ENCODE results near the gene RAPGEF1. TPM values are rescaled to one million over a fixed set of nuclear protein-coding genes. Genes with fewer than 3 reads are reported as not detected.
A peak's percentile ranks its signal among the peaks of the same experiment; 100 is the strongest.

Gene RAPGEF1
- total RNA-seq, 4 donors from 2014 or later = 13.1 to 73.7 (median 26.2) TPM

DNA sequence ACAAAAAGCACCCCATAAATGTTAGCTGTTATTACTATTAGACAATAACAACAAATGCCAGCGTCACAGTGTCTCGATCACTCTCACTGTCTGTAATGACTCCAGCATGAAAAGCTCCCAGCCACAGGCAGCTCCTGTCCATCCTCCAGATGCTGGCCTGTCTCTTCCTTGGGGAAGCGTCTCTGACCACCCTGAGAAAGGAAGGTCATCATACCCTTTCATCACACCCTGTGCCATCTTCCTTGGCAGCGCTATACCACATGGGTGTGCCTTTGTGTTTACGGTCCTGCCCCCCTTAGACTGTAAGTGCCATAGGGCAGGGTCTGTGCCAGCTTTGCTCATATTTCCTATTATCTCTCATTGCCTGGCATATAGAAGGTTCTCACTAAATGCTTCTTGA lies 104.0 kb downstream of the RAPGEF1 start:
- TF ChIP-seq POLR2A (IDR thresholded peaks at IDR 0.05) = no peak
- TF ChIP-seq, protein P1, sequence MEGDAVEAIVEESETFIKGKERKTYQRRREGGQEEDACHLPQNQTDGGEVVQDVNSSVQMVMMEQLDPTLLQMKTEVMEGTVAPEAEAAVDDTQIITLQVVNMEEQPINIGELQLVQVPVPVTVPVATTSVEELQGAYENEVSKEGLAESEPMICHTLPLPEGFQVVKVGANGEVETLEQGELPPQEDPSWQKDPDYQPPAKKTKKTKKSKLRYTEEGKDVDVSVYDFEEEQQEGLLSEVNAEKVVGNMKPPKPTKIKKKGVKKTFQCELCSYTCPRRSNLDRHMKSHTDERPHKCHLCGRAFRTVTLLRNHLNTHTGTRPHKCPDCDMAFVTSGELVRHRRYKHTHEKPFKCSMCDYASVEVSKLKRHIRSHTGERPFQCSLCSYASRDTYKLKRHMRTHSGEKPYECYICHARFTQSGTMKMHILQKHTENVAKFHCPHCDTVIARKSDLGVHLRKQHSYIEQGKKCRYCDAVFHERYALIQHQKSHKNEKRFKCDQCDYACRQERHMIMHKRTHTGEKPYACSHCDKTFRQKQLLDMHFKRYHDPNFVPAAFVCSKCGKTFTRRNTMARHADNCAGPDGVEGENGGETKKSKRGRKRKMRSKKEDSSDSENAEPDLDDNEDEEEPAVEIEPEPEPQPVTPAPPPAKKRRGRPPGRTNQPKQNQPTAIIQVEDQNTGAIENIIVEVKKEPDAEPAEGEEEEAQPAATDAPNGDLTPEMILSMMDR (IDR thresholded peaks at IDR 0.05) = no peak
- Histone ChIP-seq H3K27me3 (no peaks in the 10 kb centered on the region), H3K4me3 (no peak overlapping the region), H3K27ac (peak overlapping the region; percentile 86 to 95), H3K4me1 (peaks cover 0 to 8% of the 10 kb centered on the region in 2 donors), H3K9me3 (no peaks in the 10 kb centered on the region), H3K36me3 (no peaks in the 10 kb centered on the region)
- DNase-seq = no peak
- intact Hi-C loops (cut with DNase I; ENCODE audit: low total_unique reads) = no loop called here

GRCh38 chr9:131635285-131635684 lies 104.6 kb downstream of the RAPGEF1 start:
- Histone ChIP-seq H3K4me1 (peaks cover 0 to 8% of the 10 kb centered on the region in 2 donors), H3K27ac (peak overlapping the region; percentile 86 to 95), H3K9me3 (no peaks in the 10 kb centered on the region), H3K27me3 (no peaks in the 10 kb centered on the region), H3K4me3 (no peak overlapping the region), H3K36me3 (no peaks in the 10 kb centered on the region)
- TF ChIP-seq, protein P1 (IDR thresholded peaks at IDR 0.05) = peak in 2 of 4 experiments; percentile 26 to 41
- peak; percentile 39 to 74 for TF ChIP-seq POLR2A (IDR thresholded peaks at IDR 0.05)
- DNase-seq = peak; percentile 86 to 95
- intact Hi-C loops (cut with DNase I; ENCODE audit: low total_unique reads) = no loop called here

DNA sequence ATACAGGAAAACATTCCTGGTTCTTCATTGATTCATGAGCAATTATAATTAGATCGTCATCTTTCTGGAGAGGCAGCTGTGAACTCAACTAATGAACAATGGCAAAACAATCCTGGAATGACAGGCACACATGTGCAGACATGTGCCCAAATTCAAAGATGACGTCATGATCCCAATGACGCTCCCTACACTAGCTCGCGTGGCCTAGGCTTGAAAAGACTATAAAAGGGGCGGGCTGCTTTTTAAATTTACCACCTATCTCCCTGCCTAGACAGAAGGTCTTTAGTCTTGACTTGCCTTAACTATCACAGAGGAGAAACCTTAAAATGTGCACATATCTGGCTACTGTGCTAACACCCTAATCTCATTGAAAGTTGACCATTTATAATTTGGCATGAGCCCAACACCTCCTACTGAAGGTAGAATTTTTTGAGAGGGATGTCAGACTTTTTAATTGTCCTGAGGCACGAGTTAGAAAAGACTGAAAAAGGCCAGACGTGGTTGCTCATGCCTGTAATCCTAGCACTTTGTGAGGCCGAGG lies 106.3 kb downstream of the RAPGEF1 start:
- intact Hi-C loops (cut with DNase I; ENCODE audit: low total_unique reads) = no loop called here
- no peaks in the 10 kb centered on the region for H3K9me3 ChIP-seq
- H3K27ac ChIP-seq = peak overlapping the region in 1 of 2 donors; percentile 95
- no peaks in the 10 kb centered on the region for H3K36me3 ChIP-seq
- peaks cover 0 to 8% of the 10 kb centered on the region in 2 donors for H3K4me1 ChIP-seq
- TF ChIP-seq, protein P1 (IDR thresholded peaks at IDR 0.05) = no peak
- TF ChIP-seq POLR2A (IDR thresholded peaks at IDR 0.05) = no peak
- H3K27me3 ChIP-seq = no peaks in the 10 kb centered on the region
- H3K4me3 ChIP-seq = no peak overlapping the region
- no peak for DNase-seq

GRCh38 chr9:131631306-131631705 lies 108.6 kb downstream of the RAPGEF1 start:
- H3K27ac ChIP-seq = no peak overlapping the region
- intact Hi-C loops (cut with DNase I; ENCODE audit: low total_unique reads) = no loop called here
- no peak overlapping the region for H3K4me3 ChIP-seq
- no peaks in the 10 kb centered on the region for H3K36me3 ChIP-seq
- H3K4me1 ChIP-seq = peaks cover 0 to 8% of the 10 kb centered on the region in 2 donors
- no peak for TF ChIP-seq POLR2A (IDR thresholded peaks at IDR 0.05)
- TF ChIP-seq, protein P1 (IDR thresholded peaks at IDR 0.05) = no peak
- no peak for DNase-seq
- H3K9me3 ChIP-seq = no peaks in the 10 kb centered on the region
- H3K27me3 ChIP-seq = no peaks in the 10 kb centered on the region

GRCh38 chr9:131630205-131630831 lies 109.6 kb downstream of the RAPGEF1 start:
- TF ChIP-seq, protein P1 (IDR thresholded peaks at IDR 0.05) = no peak
- TF ChIP-seq POLR2A (IDR thresholded peaks at IDR 0.05) = no peak
- H3K27ac ChIP-seq = no peak overlapping the region
- no peaks in the 10 kb centered on the region for H3K9me3 ChIP-seq
- H3K27me3 ChIP-seq = no peaks in the 10 kb centered on the region
- intact Hi-C loops (cut with DNase I; ENCODE audit: low total_unique reads) = no loop called here
- H3K36me3 ChIP-seq = no peaks in the 10 kb centered on the region
- no peak for DNase-seq
- H3K4me1 ChIP-seq = peaks cover 0 to 3% of the 10 kb centered on the region in 2 donors
- H3K4me3 ChIP-seq = no peak overlapping the region

Measured in uterus (tissue), 4 donors.